ENCODE data around the gene ZNG1F. TPM values are rescaled to one million over a fixed set of nuclear protein-coding genes. Genes with fewer than 3 reads are reported as not detected.
"Not testable (repeated sequence)": the region's sequence is repeated elsewhere in the genome, so short reads cannot be mapped to it uniquely, and the experiment has no call there.

The ZNG1F gene
- total RNA-seq, 1 donor from 2014 or later: 9.5 TPM

DNA sequence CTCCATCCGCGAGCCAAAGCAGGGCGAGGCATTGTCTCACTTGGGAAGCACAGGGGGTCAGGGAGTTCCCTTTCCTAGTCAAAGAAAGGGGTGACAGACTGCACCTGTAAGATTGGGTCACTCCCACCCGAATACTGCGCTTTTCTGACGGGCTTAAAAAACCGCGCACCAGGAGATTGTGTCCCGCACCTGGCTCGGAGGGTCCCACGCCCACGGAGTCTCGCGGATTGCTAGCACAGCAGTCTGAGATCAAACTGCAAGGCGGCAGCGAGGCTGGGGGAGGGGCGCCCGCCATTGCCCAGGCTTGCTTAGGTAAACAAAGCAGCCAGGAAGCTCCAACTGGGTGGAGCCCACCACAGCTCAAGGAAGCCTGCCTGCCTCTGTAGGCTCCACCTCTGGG is 39.0 kb downstream of the ZNG1F start:
- H3K4me3 Mint-ChIP-seq; H3K9me3 Mint-ChIP-seq; H3K36me3 Mint-ChIP-seq (ENCODE audit: low read depth); DNase-seq (ENCODE audit: low read depth, low spot score); H3K27ac Mint-ChIP-seq (ENCODE audit: unreplicated experiment); H3K27me3 Mint-ChIP-seq (ENCODE audit: low read depth); H3K4me1 Mint-ChIP-seq: not testable (repeated sequence)

DNA sequence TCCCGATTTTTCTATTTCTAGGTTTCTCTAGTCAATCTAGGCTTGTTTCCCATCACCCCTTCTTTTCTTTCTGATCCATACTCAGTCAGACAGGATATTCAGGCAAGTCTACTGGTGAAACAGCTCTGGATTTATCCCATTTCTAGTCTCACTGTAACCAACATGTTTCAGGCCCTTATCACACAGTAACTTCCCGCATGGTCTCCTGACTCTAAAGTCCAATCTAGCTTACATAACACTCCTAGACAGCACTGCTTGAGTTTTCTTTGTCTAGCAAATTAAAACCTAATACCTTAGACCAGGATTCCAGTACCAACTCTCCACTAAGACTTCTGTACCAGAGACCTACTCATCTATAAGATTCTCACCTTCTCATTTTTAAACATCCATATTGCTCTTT is 47.2 kb downstream of the ZNG1F start:
- not testable (repeated sequence) for H3K4me1 Mint-ChIP-seq; H3K36me3 Mint-ChIP-seq (ENCODE audit: low read depth); H3K4me3 Mint-ChIP-seq; DNase-seq (ENCODE audit: low read depth, low spot score); H3K27me3 Mint-ChIP-seq (ENCODE audit: low read depth); H3K27ac Mint-ChIP-seq (ENCODE audit: unreplicated experiment); H3K9me3 Mint-ChIP-seq

DNA sequence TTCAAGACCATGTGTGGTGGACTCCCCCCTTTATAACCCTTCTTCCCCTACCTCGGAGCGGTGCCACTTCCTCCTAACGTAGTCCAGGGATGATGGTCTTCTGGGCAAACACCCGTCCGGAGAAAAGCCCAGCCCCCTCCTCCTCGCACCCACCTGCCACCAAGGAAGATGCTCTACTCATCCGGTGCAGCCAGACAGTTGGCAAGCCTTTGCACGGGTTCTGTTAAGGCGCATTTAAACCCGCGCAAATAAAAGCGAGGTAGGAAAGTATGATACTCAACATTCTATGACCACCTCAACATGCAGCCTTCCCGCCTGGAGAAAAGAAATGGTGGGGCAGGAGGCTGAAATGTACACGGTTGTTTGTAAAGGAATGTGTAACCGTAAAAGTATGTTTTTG is 60.5 kb downstream of the ZNG1F start, which contains the start of gene FOXD4L6:
TSS of gene FOXD4L6 (minus strand) at position 101 of the 400 bp plus-strand sequence. CDS start 298 bp downstream, outside the sequence.
- not testable (repeated sequence) for H3K4me3 Mint-ChIP-seq; H3K36me3 Mint-ChIP-seq (ENCODE audit: low read depth); H3K27ac Mint-ChIP-seq (ENCODE audit: unreplicated experiment)

DNA sequence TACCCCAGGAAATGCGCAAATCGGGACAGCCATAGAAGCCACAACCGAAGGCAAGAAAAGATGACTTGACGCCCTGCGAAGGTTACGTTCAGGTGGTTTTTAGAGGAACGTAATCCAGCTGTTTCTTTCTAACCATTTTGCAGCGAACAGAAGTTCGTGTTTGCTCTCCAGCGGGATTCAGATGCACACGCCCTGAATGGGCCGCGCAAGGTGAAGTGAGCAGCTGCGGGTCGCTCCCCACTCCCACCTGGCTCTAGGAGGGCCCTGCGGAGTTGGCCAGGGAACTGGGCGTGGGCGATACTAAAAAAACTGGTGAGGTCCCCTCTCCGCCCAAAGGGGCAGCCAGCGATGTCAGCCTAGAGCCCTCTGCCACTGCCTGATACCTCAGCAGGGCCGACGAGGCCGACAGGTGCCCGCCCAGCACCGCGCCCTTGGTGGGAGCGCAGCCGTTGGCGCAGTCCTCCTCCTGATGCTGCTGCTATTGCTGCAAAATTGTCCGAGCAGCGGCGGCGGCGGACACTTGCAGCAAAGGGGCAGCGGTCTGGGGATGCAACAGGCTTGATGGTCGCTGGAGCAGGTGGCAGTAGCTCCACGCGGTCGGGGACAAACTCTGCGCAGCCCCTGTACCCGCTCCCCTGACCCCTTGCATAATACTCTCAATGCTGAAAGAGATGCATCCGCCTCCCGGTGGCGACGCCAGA is 62.2 kb downstream of the ZNG1F start:
- H3K9me3 Mint-ChIP-seq; H3K4me1 Mint-ChIP-seq; DNase-seq (ENCODE audit: low read depth, low spot score); H3K4me3 Mint-ChIP-seq; H3K27me3 Mint-ChIP-seq (ENCODE audit: low read depth); H3K36me3 Mint-ChIP-seq (ENCODE audit: low read depth); H3K27ac Mint-ChIP-seq (ENCODE audit: unreplicated experiment): not testable (repeated sequence)

More for the DNA sequence above, 60.5 kb downstream of the ZNG1F start, which contains the start of gene FOXD4L6:
- H3K9me3 Mint-ChIP-seq; H3K4me1 Mint-ChIP-seq; H3K27me3 Mint-ChIP-seq (ENCODE audit: low read depth); DNase-seq (ENCODE audit: low read depth, low spot score): not testable (repeated sequence)

DNA sequence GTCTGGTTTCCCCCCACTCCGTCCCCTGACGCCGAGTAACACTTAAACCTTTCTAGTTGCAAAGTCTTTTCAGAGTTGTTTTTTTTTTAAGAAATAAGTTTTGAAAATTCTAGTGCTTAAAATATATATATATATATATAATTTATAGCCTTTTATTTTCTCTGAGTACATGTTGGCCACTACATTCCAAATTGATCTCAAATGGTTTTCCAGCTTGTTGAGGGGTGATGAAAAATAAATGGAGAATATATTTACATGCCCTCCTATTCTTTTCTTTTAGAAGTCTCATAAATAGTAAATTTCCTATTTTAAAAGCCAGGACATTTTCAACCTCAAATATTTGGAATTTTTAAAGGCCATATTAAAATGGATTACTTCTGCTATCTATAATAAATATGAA is 63.2 kb downstream of the ZNG1F start:
- not testable (repeated sequence) for DNase-seq (ENCODE audit: low read depth, low spot score); H3K9me3 Mint-ChIP-seq; H3K36me3 Mint-ChIP-seq (ENCODE audit: low read depth); H3K4me1 Mint-ChIP-seq; H3K27ac Mint-ChIP-seq (ENCODE audit: unreplicated experiment); H3K27me3 Mint-ChIP-seq (ENCODE audit: low read depth); H3K4me3 Mint-ChIP-seq

DNA sequence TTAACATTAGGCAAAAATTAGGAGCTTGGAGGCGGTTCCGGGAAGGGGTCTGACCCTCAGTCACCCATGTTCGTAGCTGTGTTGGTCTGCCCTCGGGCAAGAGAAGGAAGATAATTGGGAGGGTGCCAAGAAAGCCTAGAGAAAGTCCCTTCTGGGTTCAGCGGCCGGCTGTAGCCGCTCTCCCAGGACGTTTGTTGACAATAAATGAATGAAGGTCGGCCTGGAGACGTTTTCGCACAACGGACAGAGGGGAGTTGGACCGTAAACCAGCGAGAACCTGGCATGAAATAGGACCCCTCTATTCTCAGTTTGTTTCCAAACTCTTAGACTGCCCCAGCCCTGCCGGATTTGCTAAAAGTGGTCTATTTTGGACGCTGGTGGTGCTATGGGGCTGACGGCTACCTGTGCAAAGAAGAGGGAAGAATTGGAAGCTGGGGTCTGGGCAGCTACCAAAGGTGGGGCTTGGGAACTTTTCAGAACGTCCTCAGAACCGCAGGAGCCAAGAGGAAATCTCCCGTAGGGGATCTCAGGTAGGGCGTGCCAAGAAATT is 63.9 kb downstream of the ZNG1F start:
- not testable (repeated sequence) for H3K4me3 Mint-ChIP-seq; H3K27me3 Mint-ChIP-seq (ENCODE audit: low read depth); DNase-seq (ENCODE audit: low read depth, low spot score); H3K27ac Mint-ChIP-seq (ENCODE audit: unreplicated experiment); H3K9me3 Mint-ChIP-seq; H3K4me1 Mint-ChIP-seq; H3K36me3 Mint-ChIP-seq (ENCODE audit: low read depth)

DNA sequence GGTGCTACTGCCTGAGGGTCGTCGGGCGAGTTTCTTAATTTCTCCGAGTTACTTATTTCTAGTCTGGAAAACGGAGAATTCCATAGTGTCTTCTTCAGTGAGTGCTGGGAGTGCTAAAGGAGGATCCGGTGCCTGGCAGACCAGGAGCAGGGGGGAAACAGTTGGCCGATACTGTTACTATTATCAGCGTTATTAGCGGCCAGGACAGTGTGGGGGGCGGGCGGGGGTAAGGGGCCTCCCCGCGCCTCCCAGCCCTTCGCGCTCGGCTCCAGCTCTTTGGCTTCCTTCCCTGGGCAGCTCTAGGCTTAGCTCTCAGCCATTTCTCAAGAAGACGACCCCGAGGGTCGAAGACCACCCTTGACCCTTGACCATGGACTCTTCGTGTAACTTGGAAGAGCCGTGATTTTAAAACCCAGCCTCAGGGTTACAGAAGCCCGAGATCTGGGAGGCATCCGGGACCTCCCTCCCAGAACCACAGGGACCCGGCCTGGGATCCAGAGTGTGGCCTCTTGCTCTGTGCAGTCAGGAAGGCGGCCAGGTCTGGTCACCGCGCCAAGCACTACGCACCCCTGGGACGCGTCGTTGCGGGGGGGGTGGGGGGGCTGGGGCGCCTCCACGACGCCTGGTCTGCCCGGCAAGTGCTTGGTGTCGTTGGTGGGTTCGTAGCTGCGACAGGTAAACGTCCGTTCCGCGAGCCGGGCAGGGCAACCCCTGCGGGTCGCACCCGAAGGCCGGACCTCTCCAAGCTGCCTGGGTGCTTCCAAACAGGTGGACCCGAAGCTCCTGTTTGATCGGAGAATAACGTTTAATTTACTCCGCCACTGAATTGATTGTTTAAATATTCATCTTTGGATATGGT is 64.6 kb downstream of the ZNG1F start:
- not testable (repeated sequence) for H3K4me1 Mint-ChIP-seq; H3K9me3 Mint-ChIP-seq; H3K27ac Mint-ChIP-seq (ENCODE audit: unreplicated experiment); H3K4me3 Mint-ChIP-seq; DNase-seq (ENCODE audit: low read depth, low spot score); H3K36me3 Mint-ChIP-seq (ENCODE audit: low read depth); H3K27me3 Mint-ChIP-seq (ENCODE audit: low read depth)

DNA sequence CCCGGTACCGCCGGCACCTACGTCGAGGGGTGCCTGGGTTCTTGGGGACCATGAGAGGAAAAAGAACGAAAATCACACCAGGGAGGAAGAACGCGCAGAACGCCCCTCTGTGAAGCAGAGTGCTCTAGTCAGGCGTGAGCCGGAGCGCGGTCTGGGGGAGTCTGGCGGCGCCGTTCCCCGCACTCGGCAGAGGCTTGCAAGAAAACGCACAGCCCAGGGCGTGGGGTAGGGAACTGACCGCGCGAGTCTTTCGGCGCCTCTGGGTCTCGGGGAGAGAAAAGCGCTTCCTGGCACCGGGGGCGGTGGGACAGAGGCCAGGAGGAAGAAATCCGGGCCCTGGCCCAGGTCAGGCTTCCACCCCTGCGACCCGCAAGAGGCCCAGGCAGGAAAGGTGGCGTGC is 65.3 kb downstream of the ZNG1F start:
- not testable (repeated sequence) for H3K36me3 Mint-ChIP-seq (ENCODE audit: low read depth); H3K9me3 Mint-ChIP-seq; DNase-seq (ENCODE audit: low read depth, low spot score); H3K4me1 Mint-ChIP-seq; H3K4me3 Mint-ChIP-seq; H3K27ac Mint-ChIP-seq (ENCODE audit: unreplicated experiment); H3K27me3 Mint-ChIP-seq (ENCODE audit: low read depth)

DNA sequence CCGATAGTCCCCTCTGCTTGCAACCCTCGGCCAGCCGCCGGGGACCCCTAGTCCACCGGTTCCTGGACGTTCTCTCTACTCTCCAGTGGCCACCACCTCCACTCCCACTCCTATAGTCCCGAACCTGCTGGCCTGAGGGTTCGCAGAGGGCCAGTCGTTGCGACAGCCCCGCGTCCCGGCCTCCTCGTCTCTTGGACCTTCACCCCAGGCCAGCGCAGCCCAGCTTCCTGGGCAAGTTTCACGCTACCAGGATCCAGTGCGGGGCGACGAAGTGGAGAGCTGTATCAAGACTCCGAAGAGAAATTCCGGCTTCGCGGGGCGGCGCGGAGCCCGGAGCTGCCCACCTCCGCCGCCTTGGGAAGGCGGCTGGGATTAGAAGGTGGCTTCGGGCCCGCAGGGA is 65.7 kb downstream of the ZNG1F start:
- not testable (repeated sequence) for H3K27ac Mint-ChIP-seq (ENCODE audit: unreplicated experiment); DNase-seq (ENCODE audit: low read depth, low spot score); H3K27me3 Mint-ChIP-seq (ENCODE audit: low read depth); H3K4me3 Mint-ChIP-seq; H3K9me3 Mint-ChIP-seq; H3K4me1 Mint-ChIP-seq; H3K36me3 Mint-ChIP-seq (ENCODE audit: low read depth)

DNA sequence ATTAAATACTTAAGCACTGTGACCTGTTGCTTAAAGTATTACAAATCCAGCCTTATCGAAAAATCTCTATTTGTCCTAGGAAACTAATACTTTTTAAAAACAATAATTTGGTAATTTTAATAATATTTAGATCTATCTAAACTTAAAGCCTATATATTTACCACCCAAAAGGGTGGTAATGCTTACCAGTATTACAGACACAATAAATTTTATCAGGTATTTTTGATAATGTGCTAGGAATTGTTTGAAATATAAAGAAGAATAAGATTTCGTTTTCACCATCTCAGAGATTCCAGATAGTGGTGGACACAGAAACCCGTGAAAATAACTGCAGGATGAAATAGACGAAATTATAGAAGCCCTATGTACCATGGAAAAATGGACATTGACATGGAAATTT is 68.4 kb downstream of the ZNG1F start:
- H3K9me3 Mint-ChIP-seq; H3K36me3 Mint-ChIP-seq (ENCODE audit: low read depth); H3K4me1 Mint-ChIP-seq; H3K27ac Mint-ChIP-seq (ENCODE audit: unreplicated experiment); DNase-seq (ENCODE audit: low read depth, low spot score); H3K4me3 Mint-ChIP-seq: not testable (repeated sequence)
- H3K27me3 Mint-ChIP-seq (ENCODE audit: low read depth): peaks cover 15% of the 10 kb centered on the region

DNA sequence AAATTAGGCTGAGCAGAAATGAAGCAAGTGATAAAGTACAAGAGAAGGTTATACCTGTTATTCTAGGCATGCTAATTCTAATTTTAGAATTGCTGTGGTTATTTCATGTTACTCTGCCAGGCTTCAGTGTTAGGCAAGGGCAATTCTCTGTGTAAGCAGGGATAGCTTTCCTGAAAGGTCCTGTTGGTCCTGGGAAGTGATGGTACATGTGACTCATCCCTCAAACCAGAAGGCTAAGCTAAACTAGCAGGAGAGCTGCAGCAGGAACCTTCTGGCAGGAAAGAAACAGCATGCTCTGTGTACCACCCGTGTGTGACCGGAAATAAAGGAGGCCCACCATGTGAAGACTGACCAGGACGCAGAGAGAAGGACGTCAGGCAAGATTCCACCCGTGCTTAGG is 69.4 kb downstream of the ZNG1F start:
- H3K27me3 Mint-ChIP-seq (ENCODE audit: low read depth): peaks cover 15% of the 10 kb centered on the region
- not testable (repeated sequence) for H3K4me1 Mint-ChIP-seq; H3K36me3 Mint-ChIP-seq (ENCODE audit: low read depth); DNase-seq (ENCODE audit: low read depth, low spot score); H3K27ac Mint-ChIP-seq (ENCODE audit: unreplicated experiment); H3K9me3 Mint-ChIP-seq; H3K4me3 Mint-ChIP-seq

DNA sequence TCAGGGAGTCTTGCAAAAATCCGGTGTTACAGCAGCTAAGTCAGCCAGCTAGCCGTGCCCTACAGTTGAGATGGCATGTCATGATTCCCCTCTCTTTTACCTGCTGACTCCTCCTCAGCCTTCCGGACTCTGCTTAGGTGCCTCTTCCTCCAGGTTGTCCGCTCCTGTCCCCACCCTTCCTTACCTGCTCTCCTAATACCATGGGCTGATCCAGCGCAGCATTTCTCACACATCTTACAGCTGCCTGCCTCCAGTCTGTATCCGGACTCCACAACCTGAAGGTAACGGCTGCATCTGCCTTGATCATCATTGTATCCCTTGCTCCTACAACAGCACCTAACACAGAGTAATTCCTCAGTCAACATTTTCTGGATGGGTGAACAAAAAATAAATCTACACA is 69.8 kb downstream of the ZNG1F start:
- peaks cover 15% of the 10 kb centered on the region for H3K27me3 Mint-ChIP-seq (ENCODE audit: low read depth)
- not testable (repeated sequence) for DNase-seq (ENCODE audit: low read depth, low spot score); H3K4me3 Mint-ChIP-seq; H3K27ac Mint-ChIP-seq (ENCODE audit: unreplicated experiment); H3K4me1 Mint-ChIP-seq; H3K9me3 Mint-ChIP-seq; H3K36me3 Mint-ChIP-seq (ENCODE audit: low read depth)

DNA sequence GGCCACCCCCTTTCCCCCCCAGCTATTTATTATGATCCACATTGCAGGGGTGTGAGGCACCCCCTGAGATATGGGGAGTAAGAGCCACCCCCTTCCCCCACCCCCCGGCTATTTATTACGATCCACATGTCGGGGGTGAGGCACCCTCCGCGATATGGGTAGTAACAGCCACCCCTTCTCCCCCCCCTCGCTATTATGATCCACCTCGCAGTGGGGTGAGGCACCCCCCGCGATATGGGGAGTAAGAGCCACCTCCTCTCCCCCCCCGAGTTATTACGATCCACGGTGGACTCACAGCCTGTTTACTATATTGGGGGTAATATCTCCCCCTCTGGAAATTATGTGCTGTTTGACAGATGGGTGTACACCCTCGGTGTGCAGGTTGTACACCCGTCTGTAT is 75.8 kb downstream of the ZNG1F start:
- H3K27ac Mint-ChIP-seq (ENCODE audit: unreplicated experiment); H3K36me3 Mint-ChIP-seq (ENCODE audit: low read depth); H3K9me3 Mint-ChIP-seq; DNase-seq (ENCODE audit: low read depth, low spot score); H3K4me1 Mint-ChIP-seq; H3K4me3 Mint-ChIP-seq: not testable (repeated sequence)
- peaks cover 21% of the 10 kb centered on the region for H3K27me3 Mint-ChIP-seq (ENCODE audit: low read depth)
